Measurements from ENCODE around the gene SLC12A9.

- TF ChIP-seq CTCF (conservative IDR thresholded peaks at IDR 0.05; ENCODE audit: low read depth in 2 of 2) (no peak), EZH2 (IDR thresholded peaks at IDR 0.05; ENCODE audit: low read depth, unreplicated experiment) (no peak), STAT1 (IDR thresholded peaks at IDR 0.05; ENCODE audit: unreplicated experiment) (no peak), POLR2AphosphoS5 (IDR thresholded peaks at IDR 0.05; ENCODE audit: low read depth) (0 out of 2 replicates have a peak, but pooled peaks have one; percentile 14), CREB1 (CRISPR knock-in tag; IDR thresholded peaks at IDR 0.05; ENCODE audit: low read depth) (no peak)
Observed at GRCh38 chr7:100886142-100886935, 33.8 kb downstream of the SLC12A9 start.

Measured in GM23338 (cell line).